H7 (cell line): Measurements from ENCODE around the gene BAX. TPM values are rescaled to one million over a fixed set of nuclear protein-coding genes. Genes with fewer than 3 reads are reported as not detected.
"Not testable (repeated sequence)": the region's sequence is repeated elsewhere in the genome, so short reads cannot be mapped to it uniquely, and the experiment has no call there.

Experiments
- DNase-seq: peaks from one replicate; pipeline ENCODE4 v3.0.0; 2012
- H3K27me3 ChIP-seq: 2 replicates; pipeline ENCODE4 v1.6.0; 2011; ENCODE audit warnings: mild to moderate bottlenecking, low read length; ENCODE audit not compliant: control insufficient read depth, insufficient read depth
- H3K36me3 ChIP-seq: replicated peaks from 2 replicates; pipeline ENCODE4 v1.5.1; 2011; ENCODE audit warnings: low read length; ENCODE audit not compliant: control insufficient read depth, insufficient read depth
- H3K4me3 ChIP-seq: 2 replicates; pipeline ENCODE4 v1.5.1; 2011; ENCODE audit warnings: low read depth, mild to moderate bottlenecking, control low read depth, low read length, moderate library complexity; ENCODE audit not compliant: insufficient read depth
- total RNA-seq: library from RNA; depleted of rRNA; stranded (reverse); fragments of >200 nt; shearing (Covaris generic); gene quantifications from 2 replicates; pipeline ENCODE4 v1.2.3, GENCODE V29; 2014; rRNA removed

Gene BAX
- total RNA-seq = 57.8 and 72.6 TPM in 2 replicates

- DNase-seq = peak; percentile 99
Measured at GRCh38 chr19:48954595-48955307, at the start of gene BAX. TSS of gene BAX (plus strand) at chr19:48954875. CDS start at chr19:48954929, 54 bp downstream.

GRCh38 chr19:48905664-48906063 lies 49.0 kb upstream of the BAX start:
- H3K27me3 ChIP-seq = no peaks in the 10 kb centered on the region
- H3K36me3 ChIP-seq = peaks cover 14% of the 10 kb centered on the region
- H3K4me3 ChIP-seq = no peak overlapping the region
- DNase-seq = peak; percentile 71

More at GRCh38 chr19:48954595-48955307, at the start of gene BAX:
- Histone ChIP-seq H3K4me3 (peak within 1 kb of the TSS; percentile 96), H3K27me3 (no peaks in the 10 kb centered on the region), H3K36me3 (peaks cover 19% of the 10 kb centered on the region)

- no peak for DNase-seq
- Histone ChIP-seq H3K36me3 (peaks cover 14% of the 10 kb centered on the region), H3K27me3 (no peaks in the 10 kb centered on the region), H3K4me3 (no peak overlapping the region)
Measured at GRCh38 chr19:48906324-48906723, 48.4 kb upstream of the BAX start.

GRCh38 chr19:48907671-48908070 lies 47.0 kb upstream of the BAX start:
- no peak overlapping the region for H3K4me3 ChIP-seq
- H3K36me3 ChIP-seq = peaks cover 12% of the 10 kb centered on the region
- peak; percentile 16 for DNase-seq
- no peaks in the 10 kb centered on the region for H3K27me3 ChIP-seq

GRCh38 chr19:48909424-48910077 lies 45.1 kb upstream of the BAX start:
- not testable (repeated sequence) for DNase-seq, H3K4me3 ChIP-seq, H3K27me3 ChIP-seq
- H3K36me3 ChIP-seq = peaks cover 26% of the 10 kb centered on the region

- no peaks in the 10 kb centered on the region for H3K27me3 ChIP-seq
- H3K4me3 ChIP-seq = no peak overlapping the region
- no peak for DNase-seq
- H3K36me3 ChIP-seq = peaks cover 22% of the 10 kb centered on the region
Measured at GRCh38 chr19:48910803-48911202, 43.9 kb upstream of the BAX start.

- H3K36me3 ChIP-seq = peaks cover 22% of the 10 kb centered on the region
- H3K4me3 ChIP-seq = no peak overlapping the region
- peak; percentile 75 for DNase-seq
- no peaks in the 10 kb centered on the region for H3K27me3 ChIP-seq
Measured at GRCh38 chr19:48913114-48913889, 41.4 kb upstream of the BAX start.

- H3K27me3 ChIP-seq = no peaks in the 10 kb centered on the region
- no peak overlapping the region for H3K4me3 ChIP-seq
- DNase-seq = no peak
- peaks cover 20% of the 10 kb centered on the region for H3K36me3 ChIP-seq
Measured at GRCh38 chr19:48914181-48914580, 40.5 kb upstream of the BAX start.

- Histone ChIP-seq H3K36me3 (peaks cover 23% of the 10 kb centered on the region), H3K27me3 (no peaks in the 10 kb centered on the region), H3K4me3 (no peak overlapping the region)
- DNase-seq = no peak
Measured at GRCh38 chr19:48915757-48916156, 38.9 kb upstream of the BAX start.

GRCh38 chr19:48918071-48918470 lies 36.6 kb upstream of the BAX start:
- DNase-seq = no peak
- no peak overlapping the region for H3K4me3 ChIP-seq
- no peaks in the 10 kb centered on the region for H3K27me3 ChIP-seq
- H3K36me3 ChIP-seq = peaks cover 23% of the 10 kb centered on the region

GRCh38 chr19:48918801-48919247 lies 35.9 kb upstream of the BAX start:
- Histone ChIP-seq H3K36me3 (peaks cover 17% of the 10 kb centered on the region), H3K4me3 (no peak overlapping the region), H3K27me3 (no peaks in the 10 kb centered on the region)
- DNase-seq = peak; percentile 91

- not testable (repeated sequence) for DNase-seq, H3K27me3 ChIP-seq, H3K4me3 ChIP-seq
- peaks cover 15% of the 10 kb centered on the region for H3K36me3 ChIP-seq
Measured at GRCh38 chr19:48919271-48919670, 35.4 kb upstream of the BAX start.

GRCh38 chr19:48920949-48921348 lies 33.7 kb upstream of the BAX start:
- Histone ChIP-seq H3K27me3 (no peaks in the 10 kb centered on the region), H3K4me3 (no peak overlapping the region), H3K36me3 (peaks cover 13% of the 10 kb centered on the region)
- DNase-seq = no peak

GRCh38 chr19:48921721-48922500 lies 32.8 kb upstream of the BAX start:
- H3K4me3 ChIP-seq = no peak overlapping the region
- no peak for DNase-seq
- H3K27me3 ChIP-seq = no peaks in the 10 kb centered on the region
- peaks cover 13% of the 10 kb centered on the region for H3K36me3 ChIP-seq
